ENCODE results near the gene ARL4D. TPM values are rescaled to one million over a fixed set of nuclear protein-coding genes. Genes with fewer than 3 reads are reported as not detected.
A peak's percentile ranks its signal among the peaks of the same experiment; 100 is the strongest.

Gene ARL4D
- total RNA-seq, 1 donor = 15.1 TPM

DNA sequence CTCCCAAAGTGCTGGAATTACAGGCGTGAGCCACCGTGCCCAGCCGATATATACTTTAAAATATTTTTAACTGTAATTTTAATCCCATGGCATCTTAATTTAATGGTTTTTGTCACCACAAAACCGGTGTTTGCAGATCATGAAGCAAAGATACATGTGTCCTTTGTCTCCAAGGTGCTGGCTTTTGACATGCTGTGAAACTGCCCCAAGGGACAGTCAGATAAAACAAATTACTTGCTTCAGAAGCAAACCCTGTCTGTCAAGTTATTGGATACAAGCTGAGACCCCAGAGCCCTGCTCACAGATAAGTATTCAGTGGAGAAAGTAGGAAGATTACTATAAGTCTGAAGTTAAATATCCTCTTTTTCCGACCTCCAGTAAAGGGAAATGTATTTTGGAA is 39.8 kb downstream of the ARL4D start:
- H3K4me3 ChIP-seq (ENCODE audit: low read depth, low read length) = no peak overlapping the region
- no peak for TF ChIP-seq CTCF (IDR thresholded peaks at IDR 0.05; ENCODE audit: insufficient read depth, low read depth, low read length)
- DNase-seq (ENCODE audit: low read depth) = no peak

DNA sequence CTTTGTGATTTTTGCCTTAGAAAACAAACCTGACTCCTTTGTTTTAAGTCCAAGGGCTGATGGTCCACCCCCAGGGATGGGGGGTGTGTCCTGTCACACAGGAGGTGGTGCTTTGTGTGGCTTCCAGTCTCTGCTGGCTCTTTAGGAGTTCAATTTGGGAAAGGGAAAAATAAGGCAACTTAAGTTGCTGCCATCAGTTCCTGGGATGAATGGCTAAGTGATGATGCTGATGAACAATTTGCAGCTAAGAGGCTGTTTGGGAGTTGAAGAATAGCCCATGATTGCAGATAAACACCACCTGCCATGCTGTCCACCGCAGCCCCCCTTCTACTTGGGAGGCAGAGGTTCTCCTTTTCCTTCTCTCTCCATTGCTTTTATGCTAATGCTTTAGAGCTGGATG is 40.2 kb downstream of the ARL4D start:
- no peak for TF ChIP-seq CTCF (IDR thresholded peaks at IDR 0.05; ENCODE audit: insufficient read depth, low read depth, low read length)
- H3K4me3 ChIP-seq (ENCODE audit: low read depth, low read length) = no peak overlapping the region
- no peak for DNase-seq (ENCODE audit: low read depth)

- DNase-seq (ENCODE audit: low read depth) = peak; percentile 48
- TF ChIP-seq CTCF (IDR thresholded peaks at IDR 0.05; ENCODE audit: insufficient read depth, low read depth, low read length) = no peak
Observed at GRCh38 chr17:43442711-43443110, 43.9 kb downstream of the ARL4D start.

DNA sequence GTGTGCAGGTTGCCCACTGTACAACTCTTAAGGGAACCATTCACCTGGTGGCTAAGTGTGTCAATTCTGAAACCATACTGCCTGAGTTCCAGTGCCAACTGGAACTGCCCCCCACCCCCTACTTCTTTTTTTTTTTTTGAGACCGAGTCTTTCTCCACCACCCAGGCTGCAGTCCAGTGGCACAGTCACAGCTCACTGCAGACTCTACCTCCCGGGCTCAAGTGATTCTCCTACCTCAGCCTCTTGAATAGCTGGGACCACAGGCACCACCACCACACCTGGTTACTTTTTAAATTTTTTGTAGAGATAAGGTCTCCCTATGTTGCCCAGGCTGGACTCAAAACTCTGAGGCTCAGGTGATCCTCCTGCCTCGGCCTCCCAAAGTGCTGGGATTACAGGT is 44.6 kb downstream of the ARL4D start:
- TF ChIP-seq CTCF (IDR thresholded peaks at IDR 0.05; ENCODE audit: insufficient read depth, low read depth, low read length) = no peak
- H3K4me3 ChIP-seq (ENCODE audit: low read depth, low read length) = no peak overlapping the region
- no peak for DNase-seq (ENCODE audit: low read depth)

More at GRCh38 chr17:43442711-43443110, 43.9 kb downstream of the ARL4D start:
- H3K4me3 ChIP-seq (ENCODE audit: low read depth, low read length) = no peak overlapping the region

GRCh38 chr17:43444223-43445008 is 45.6 kb downstream of the ARL4D start:
- DNase-seq (ENCODE audit: low read depth) = no peak
- H3K4me3 ChIP-seq (ENCODE audit: low read depth, low read length) = no peak overlapping the region
- no peak for TF ChIP-seq CTCF (IDR thresholded peaks at IDR 0.05; ENCODE audit: insufficient read depth, low read depth, low read length)

- H3K4me3 ChIP-seq (ENCODE audit: low read depth, low read length) = no peak overlapping the region
- DNase-seq (ENCODE audit: low read depth) = no peak
- no peak for TF ChIP-seq CTCF (IDR thresholded peaks at IDR 0.05; ENCODE audit: insufficient read depth, low read depth, low read length)
Observed at GRCh38 chr17:43445009-43445589, 46.3 kb downstream of the ARL4D start.
